Measurements from ENCODE around the gene CHD2.

The CHD2 gene

GRCh38 chr15:92963794-92964193 is 63.7 kb downstream of the CHD2 start:
- DNase-seq = no peak

GRCh38 chr15:92968926-92969651 is 69.0 kb downstream of the CHD2 start:
- no peak for DNase-seq

GRCh38 chr15:92970656-92971055 is 70.5 kb downstream of the CHD2 start:
- no peak for DNase-seq

- DNase-seq = no peak
These were observed 71.0 kb downstream of the CHD2 start for GRCh38 chr15:92971081-92971480.

- no peak for DNase-seq
These were observed 71.6 kb downstream of the CHD2 start for GRCh38 chr15:92971713-92972112.

- DNase-seq = no peak
These were observed 74.2 kb downstream of the CHD2 start for GRCh38 chr15:92974183-92974915.

GRCh38 chr15:92979011-92979701 is 79.0 kb downstream of the CHD2 start:
- DNase-seq = no peak

GRCh38 chr15:92981333-92981732 is 81.2 kb downstream of the CHD2 start:
- no peak for DNase-seq

- DNase-seq = no peak
These were observed 84.0 kb downstream of the CHD2 start for GRCh38 chr15:92984161-92984560.

GRCh38 chr15:92989470-92989869 is 89.3 kb downstream of the CHD2 start:
- DNase-seq = no peak

GRCh38 chr15:92990031-92990430 is 89.9 kb downstream of the CHD2 start:
- no peak for DNase-seq

- no peak for DNase-seq
These were observed 92.6 kb downstream of the CHD2 start for GRCh38 chr15:92992720-92993119.

GRCh38 chr15:92997821-92998220 is 97.7 kb downstream of the CHD2 start:
- no peak for DNase-seq

- DNase-seq = no peak
These were observed 101.0 kb downstream of the CHD2 start for GRCh38 chr15:93001156-93001555.

GRCh38 chr15:93001881-93002280 is 101.8 kb downstream of the CHD2 start:
- no peak for DNase-seq

GRCh38 chr15:93005133-93005532 is 105.0 kb downstream of the CHD2 start:
- DNase-seq = no peak

- no peak for DNase-seq
These were observed 107.9 kb downstream of the CHD2 start for GRCh38 chr15:93007994-93008393.

GRCh38 chr15:93012786-93013185 is 112.7 kb downstream of the CHD2 start:
- no peak for DNase-seq

- DNase-seq = no peak
These were observed 117.4 kb downstream of the CHD2 start for GRCh38 chr15:93017526-93017925.

GRCh38 chr15:93018574-93018973 is 118.5 kb downstream of the CHD2 start:
- DNase-seq = no peak

- no peak for DNase-seq
These were observed 119.0 kb downstream of the CHD2 start for GRCh38 chr15:93019090-93019489.

- DNase-seq = no peak
These were observed 119.8 kb downstream of the CHD2 start for GRCh38 chr15:93019971-93020370.

- no peak for DNase-seq
These were observed 121.0 kb downstream of the CHD2 start for GRCh38 chr15:93020976-93021772.

All from activated gamma-delta T cell treated with Interleukin-2 at 50 U/mL for 16 hours (primary cell).